Measurements from ENCODE around the gene OR2T3.
"Not testable (repeated sequence)": the region's sequence is repeated elsewhere in the genome, so short reads cannot be mapped to it uniquely, and the experiment has no call there.

DNA sequence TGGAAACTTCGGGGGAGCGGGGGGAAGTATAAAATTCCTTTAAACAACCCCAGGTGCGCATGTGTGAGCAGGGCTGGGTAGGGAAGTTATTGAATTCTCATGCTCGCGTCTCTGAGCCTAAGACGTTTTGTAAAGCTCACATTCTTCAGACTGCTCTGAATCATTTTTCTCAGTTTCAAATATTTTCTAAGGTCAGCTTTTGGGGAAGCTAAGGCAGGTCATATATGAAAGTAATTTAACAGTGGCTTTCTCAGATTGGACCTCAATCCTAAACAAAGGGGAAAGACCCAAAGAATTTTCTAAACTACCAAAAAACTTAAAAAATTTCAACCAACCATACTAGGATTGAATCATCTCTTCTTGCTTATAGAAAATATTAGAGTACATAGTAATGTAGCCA is 38.2 kb upstream of the OR2T3 start:
- TF ChIP-seq, protein P1, sequence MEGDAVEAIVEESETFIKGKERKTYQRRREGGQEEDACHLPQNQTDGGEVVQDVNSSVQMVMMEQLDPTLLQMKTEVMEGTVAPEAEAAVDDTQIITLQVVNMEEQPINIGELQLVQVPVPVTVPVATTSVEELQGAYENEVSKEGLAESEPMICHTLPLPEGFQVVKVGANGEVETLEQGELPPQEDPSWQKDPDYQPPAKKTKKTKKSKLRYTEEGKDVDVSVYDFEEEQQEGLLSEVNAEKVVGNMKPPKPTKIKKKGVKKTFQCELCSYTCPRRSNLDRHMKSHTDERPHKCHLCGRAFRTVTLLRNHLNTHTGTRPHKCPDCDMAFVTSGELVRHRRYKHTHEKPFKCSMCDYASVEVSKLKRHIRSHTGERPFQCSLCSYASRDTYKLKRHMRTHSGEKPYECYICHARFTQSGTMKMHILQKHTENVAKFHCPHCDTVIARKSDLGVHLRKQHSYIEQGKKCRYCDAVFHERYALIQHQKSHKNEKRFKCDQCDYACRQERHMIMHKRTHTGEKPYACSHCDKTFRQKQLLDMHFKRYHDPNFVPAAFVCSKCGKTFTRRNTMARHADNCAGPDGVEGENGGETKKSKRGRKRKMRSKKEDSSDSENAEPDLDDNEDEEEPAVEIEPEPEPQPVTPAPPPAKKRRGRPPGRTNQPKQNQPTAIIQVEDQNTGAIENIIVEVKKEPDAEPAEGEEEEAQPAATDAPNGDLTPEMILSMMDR (IDR thresholded peaks at IDR 0.05 in 4 of 5, conservative IDR thresholded peaks at IDR 0.05 in 1 of 5), result not testable (repeated sequence)
- not testable (repeated sequence) for TF ChIP-seq POLR2A (IDR thresholded peaks at IDR 0.05)
